GM21367 (cell line): ENCODE data around the gene NUDT7.
A peak's percentile ranks its signal among the peaks of the same experiment; 100 is the strongest.

Source experiments
- ATAC-seq: cut with Tn5 transposase; IDR thresholded peaks from one replicate; pipeline ENCODE4 v1.9.1; 2021; ENCODE audit not compliant: unreplicated experiment

NUDT7 gene

DNA sequence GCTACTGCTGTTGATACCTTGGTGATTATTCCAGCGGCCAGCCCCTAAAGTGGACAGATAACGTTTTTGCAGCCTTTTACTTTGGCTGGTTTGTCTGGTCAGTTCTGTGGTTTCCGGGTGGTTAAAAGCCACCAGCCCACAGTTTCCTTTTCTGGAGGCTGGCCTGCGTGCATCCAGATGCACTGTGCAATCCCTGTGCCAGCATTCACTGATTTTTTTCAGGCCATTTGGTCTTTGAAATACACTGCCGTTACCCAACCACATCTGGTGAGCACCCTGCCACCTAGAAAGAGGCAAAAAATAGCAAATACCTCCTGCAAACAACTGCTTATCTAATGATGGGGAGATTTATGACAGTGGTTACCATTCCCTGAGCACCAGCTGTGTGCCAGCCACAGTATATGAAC is 797 bp downstream of the NUDT7 start:
- peak; percentile 9 for ATAC-seq

DNA sequence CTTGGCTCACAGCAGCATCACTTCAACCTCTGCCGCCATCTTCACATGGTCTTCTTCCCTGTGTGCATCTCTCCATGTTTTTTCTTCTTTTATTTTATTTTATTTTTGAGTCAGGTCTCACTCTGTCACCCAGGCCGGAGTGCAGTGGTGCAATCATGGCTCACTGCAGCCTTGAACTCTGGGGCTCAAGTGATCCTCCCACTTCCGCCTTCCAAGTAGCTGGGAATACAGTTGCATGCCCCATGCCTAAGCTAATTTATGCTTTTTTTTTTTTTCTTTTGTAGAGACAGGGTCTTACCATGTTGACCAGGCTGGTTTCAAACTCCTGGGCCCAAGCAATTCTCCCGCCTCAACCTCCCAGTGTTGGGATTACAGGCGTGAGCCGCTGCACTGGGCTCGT is 1.9 kb downstream of the NUDT7 start:
- ATAC-seq: no peak

- no peak for ATAC-seq
Measured at GRCh38 chr16:77729951-77730350, 7.6 kb downstream of the NUDT7 start.

- no peak for ATAC-seq
Measured at GRCh38 chr16:77732241-77732946, 10.1 kb downstream of the NUDT7 start.

DNA sequence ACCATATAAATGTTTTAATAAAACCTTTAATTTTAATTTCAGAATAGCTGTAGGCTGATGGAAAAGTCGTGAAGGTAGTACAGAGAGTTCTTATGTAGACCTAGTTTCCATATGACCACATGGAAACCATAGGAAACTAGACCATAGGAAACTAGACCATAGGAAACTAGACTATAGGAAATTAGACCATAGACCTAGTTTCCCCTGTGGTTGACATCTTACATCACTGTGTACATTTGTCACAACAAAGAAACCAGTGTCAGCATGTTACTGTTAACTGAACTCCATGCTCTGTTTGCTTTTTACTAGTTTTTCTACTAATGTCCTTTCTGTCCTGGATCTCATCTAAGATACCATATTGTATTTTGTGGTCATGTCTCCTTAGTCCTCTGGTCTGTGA is 14.6 kb downstream of the NUDT7 start:
- ATAC-seq: no peak

DNA sequence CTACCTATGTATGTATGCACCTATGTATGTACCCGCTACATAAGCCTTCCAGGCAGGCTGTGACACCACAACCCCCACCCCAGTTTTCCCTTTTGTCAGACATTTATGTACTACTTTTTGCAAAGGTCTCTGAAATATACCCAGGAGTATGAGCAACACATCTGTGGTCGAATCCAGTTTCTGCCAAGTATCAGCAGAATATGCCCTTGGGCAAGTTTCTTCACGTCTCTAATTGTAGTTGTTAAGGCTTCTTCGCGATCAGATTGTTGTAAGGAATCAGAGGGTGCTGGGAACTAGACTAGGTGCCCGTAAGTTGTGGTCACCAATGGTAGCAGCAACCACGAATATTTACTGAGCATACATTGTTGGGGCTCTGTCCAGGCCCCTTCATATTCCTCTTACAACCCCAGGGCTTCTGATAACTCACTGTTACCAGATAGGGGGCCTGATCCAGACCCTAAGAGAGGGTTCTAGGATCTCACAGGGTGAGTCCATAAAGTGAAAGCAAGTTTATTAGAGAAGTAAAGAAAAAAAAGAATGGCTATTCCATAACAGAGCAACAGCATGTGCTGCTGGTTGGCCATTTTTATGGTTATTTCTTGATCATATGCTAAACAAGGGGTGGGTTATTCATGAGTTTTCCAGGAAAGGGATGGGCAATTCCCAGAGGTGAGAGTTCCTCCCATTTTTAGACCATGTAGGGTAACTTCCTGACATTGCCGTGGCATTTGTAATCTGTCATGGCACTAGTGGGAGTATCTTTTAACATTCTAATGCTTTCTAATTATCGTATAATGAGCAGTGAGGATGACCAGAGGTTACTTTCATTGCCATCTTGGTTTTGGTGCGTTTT is 16.6 kb downstream of the NUDT7 start:
- no peak for ATAC-seq

DNA sequence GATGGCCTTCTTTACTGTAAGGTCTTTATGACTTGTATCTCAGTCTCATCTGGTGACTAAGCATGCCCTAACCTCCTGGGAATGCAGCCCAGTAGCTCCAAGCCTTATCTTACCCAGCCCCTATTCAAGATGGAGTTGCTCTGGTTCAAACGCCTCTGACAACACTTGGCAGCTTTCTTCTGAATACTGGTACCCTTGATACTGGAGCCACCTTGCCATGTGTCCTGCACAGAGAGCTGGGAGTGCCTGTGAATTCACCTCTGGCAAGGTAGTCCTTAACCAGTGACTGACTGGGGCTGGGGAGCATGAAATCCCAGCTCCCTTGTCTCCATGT is 17.2 kb downstream of the NUDT7 start:
- ATAC-seq: no peak

- no peak for ATAC-seq
Measured at GRCh38 chr16:77744141-77744540, 21.8 kb downstream of the NUDT7 start.

- ATAC-seq: no peak
Measured at GRCh38 chr16:77745972-77746371, 23.7 kb downstream of the NUDT7 start.

- ATAC-seq: no peak
Measured at GRCh38 chr16:77748421-77749005, 26.2 kb downstream of the NUDT7 start.

DNA sequence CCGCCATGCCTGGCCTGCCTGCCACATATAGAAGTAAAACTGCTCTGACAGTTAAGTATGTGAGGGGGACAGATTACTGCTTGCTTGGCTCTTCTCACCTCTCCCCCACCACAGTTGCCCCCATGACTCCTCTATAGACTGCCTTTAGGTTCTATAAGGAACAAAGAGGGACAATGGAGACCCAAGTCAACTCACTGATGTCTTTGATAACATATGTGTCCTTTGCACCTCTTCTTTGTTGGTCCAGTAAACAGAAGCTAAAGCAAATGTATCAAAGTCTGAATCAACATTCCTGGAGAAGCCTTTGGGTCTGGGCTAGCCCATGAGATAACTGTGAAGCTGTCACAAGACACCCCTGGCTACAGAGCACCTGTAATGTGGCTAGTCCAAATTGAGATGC is 27.1 kb downstream of the NUDT7 start:
- no peak for ATAC-seq

GRCh38 chr16:77758046-77758445 is 35.7 kb downstream of the NUDT7 start:
- no peak for ATAC-seq

GRCh38 chr16:77758508-77758907 is 36.2 kb downstream of the NUDT7 start:
- ATAC-seq: no peak

DNA sequence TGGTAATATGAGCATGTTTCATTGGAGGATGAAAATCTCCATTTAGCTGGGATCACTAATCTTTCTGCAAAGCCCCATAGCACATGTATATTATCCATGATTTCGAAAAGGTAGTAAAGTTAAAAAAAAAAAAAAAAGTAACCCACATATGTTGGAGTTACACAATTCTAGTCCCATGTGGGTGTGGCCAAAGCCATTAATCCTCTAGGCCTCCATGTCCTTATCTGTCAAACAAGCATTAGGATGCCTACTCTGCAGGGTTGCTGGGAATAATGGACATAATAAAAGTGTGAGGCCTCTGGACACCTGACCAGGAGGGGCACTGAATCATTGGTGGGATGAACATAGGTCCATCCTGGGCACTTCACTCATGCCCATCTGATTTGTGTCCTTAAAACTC is 36.9 kb downstream of the NUDT7 start:
- no peak for ATAC-seq

GRCh38 chr16:77759821-77760220 is 37.5 kb downstream of the NUDT7 start:
- ATAC-seq: no peak

- no peak for ATAC-seq
Measured at GRCh38 chr16:77760800-77761199, 38.5 kb downstream of the NUDT7 start.

DNA sequence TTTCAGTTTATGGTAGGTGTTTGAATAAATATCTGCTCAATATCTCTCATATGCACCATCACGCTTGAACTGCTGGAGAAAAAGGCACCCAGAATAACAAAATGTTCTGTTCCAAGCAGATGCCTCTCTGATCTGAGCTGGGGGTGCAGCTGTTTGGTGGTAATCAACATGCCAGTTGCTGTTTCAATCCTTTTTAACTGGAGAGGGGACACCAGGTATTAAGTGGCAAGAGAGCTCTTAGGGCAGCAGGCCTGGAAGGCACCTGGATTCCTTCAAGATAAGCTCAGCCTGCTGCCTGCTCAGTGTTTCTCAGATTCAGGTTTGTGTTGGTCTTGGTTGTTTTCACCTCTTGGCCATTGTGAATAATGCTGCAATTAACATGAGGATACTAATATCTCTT is 38.9 kb downstream of the NUDT7 start:
- ATAC-seq: no peak

GRCh38 chr16:77762262-77762661 is 39.9 kb downstream of the NUDT7 start:
- no peak for ATAC-seq

DNA sequence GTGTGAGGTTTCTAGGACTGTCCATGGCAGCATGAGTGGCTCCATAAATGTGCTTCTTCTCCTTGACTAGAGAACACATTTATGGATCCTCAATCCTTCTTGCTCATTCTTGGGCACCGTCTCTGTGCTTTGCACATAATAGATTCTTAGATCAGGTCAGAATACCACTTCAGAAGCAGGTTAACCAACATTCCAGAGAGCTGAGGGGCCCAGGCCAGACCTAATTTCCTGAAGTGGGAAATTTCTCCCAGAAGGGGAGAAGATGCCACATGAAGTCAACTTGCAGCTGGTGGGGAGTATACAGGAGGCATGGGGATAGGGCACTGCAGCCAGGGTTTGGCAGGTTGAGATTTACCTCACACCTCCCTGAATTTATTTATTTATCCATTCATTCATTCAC is 41.7 kb downstream of the NUDT7 start:
- ATAC-seq: no peak

DNA sequence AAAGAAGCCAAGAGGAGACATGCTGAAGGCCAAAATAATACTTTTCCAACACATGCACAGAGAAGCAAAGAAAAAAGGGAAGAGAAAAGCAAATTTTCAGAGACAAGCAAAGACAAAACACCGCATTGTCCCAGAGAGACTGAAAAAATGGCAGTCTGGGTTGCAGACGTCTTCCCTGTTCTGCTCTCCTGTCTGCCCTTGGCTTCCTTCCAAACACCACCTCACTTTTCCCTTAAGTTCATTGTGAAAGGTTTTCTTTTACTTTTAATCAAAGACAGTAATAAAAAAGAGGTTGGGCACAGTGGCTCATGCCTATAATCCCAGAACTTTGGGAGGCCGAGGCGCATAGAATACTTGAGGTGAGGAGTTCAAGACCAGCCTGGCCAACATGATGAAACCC is 44.9 kb downstream of the NUDT7 start:
- ATAC-seq: no peak

GRCh38 chr16:77767826-77768225 is 45.5 kb downstream of the NUDT7 start:
- ATAC-seq: no peak
